Stimulated activated CD8-positive, alpha-beta memory T cell treated with anti-CD3 and anti-CD28 coated beads, Interleukin-12 subunit alpha, Interleukin-12 subunit beta, amount 100 ng/mL, for 1 hour (primary cell): ENCODE measurements around the gene EFNB2.

ENCODE experiments used
- DNase-seq: peaks from one replicate; pipeline ENCODE4 v3.0.0-alpha.2; 2020; ENCODE audit warnings: low read depth

Gene EFNB2

DNA sequence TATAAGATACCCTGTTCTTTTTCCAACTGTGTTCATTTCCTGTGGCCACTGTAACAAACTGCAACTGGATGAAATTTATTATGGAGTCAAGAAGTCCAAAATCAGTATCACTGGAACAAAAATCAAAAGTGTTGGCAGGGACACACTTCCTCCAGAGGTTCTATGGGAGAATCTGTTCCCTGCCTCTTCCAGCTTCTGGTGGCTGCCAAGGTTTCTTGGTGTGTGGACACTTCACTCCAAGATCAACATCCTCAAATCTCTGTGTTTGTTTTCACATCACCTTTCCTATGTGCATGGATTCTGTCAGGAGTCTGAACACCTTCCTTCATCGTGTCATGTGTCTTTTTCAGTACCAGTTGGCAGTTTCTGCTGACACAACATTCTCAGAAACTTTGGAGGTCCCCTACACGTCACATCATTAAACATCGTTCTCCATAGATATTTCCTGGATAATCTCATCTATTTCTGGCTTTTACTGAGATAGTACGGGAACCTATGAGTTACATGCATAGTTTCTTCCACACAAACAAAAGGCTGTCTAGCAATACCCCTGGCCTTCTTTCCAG lies 15.2 kb upstream of the EFNB2 start:
- DNase-seq = no peak

GRCh38 chr13:106548064-106548696 lies 12.7 kb upstream of the EFNB2 start:
- DNase-seq = no peak

DNA sequence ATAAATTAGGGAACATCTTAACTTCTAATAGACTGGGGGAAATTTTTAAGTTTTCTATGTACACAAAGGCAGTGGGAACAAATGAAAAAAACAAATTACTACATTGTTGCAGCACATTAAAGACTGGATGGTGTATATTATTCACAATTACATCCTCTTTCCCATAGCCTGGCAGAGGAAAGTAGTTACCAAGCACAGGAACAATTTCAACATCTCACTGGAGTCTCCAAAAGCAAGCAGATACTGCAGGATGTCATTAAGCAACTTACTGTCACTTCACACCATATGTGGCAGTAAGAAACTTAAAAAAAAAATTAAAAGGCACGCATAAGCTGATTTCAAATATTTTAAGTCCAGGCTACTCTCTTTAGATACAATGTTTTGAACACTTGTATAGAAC lies 6.4 kb upstream of the EFNB2 start:
- DNase-seq = no peak

- no peak for DNase-seq
Measured at GRCh38 chr13:106540613-106541012, 5.2 kb upstream of the EFNB2 start.

DNA sequence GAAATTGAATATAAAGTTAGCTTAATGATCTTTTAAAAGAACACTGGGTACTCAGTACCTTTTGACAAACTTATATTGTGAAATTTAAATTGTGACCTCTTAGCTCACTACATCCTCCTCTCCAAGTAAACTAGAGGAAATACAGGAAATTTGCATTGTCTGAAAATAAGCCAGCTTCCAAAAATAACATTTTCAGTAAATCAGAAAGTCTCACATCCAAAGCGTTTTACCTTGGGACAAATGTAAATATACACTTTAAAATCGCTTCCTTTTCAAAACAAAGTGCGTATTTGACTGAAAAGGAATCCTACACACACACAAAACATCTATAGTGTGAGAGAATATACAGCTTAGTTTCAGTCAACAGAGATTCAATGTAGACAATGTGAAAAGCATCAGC lies 2.1 kb upstream of the EFNB2 start:
- DNase-seq = no peak

DNA sequence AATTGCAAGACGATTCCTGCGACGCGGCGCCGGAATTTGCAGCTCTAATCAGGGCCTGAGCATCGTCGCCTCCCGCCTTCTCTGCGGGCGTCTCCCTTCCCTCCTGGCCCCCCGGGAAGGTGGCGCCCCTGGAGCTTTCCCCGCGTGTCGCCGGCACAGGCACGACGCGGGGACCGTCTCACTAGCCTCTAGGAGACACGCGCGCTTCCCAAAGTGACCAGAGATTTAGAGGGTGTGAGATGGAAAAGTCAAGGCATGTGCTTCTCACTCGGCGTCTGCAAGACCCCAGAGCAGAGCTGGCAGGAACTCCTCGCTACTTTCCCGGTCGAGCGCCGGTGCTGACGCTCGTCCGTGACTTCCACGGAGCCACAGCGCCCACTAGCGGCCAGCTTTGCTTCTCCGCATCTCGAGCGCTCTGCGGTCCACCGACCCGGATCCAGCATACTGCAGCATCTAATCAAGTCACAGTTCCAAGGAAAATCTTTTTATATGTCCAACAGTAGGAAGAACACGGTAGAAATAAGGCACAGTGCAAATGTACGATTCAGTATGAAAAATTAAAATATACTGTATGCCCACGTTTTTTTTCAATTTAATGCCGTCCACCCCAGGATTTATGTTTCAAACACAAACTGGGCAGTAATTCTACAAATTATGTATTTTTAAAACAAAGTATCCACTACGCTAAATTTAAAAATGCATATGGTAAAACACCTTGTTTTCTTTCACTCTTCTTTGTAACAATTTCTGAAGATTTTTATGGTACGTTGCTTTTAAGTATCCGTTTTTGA lies 977 bp upstream of the EFNB2 start:
- peak; percentile 91 for DNase-seq

GRCh38 chr13:106534639-106535551 lies 567 bp downstream of the EFNB2 start:
- DNase-seq = no peak

DNA sequence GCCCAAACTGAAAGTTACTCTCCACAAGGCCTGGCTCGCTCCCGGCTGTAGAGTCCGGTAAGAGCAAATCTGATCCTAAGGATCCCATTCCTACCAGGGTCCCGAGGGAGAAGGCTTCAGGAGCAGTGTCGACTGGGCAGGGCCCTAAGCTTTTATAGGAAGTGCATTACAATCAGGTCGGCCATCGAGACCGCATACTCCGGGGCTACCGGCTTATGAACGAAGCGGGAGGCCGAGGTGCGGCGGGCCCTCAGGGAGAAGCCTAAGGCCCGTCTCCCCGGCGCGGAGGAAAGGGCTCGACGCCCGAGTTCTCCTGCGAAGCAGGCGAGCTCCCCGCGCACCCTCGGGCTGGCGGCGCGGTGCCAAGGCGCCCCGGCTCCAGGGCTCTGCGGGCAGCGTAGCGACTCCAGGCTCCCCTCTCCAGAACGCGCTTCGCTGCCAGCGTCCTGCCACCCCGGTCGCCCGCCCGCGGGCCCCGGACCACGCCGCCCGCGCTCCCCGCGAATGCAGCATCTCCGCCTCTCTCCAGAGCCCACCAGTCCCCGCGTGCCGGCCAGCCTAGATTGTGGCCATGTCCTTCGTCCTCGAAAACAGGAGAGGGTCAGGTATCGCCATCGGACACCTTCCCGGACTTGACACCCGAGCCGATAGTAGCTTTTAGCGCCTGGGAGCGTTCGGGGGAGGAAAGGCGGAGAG lies 1.4 kb downstream of the EFNB2 start:
- no peak for DNase-seq

DNA sequence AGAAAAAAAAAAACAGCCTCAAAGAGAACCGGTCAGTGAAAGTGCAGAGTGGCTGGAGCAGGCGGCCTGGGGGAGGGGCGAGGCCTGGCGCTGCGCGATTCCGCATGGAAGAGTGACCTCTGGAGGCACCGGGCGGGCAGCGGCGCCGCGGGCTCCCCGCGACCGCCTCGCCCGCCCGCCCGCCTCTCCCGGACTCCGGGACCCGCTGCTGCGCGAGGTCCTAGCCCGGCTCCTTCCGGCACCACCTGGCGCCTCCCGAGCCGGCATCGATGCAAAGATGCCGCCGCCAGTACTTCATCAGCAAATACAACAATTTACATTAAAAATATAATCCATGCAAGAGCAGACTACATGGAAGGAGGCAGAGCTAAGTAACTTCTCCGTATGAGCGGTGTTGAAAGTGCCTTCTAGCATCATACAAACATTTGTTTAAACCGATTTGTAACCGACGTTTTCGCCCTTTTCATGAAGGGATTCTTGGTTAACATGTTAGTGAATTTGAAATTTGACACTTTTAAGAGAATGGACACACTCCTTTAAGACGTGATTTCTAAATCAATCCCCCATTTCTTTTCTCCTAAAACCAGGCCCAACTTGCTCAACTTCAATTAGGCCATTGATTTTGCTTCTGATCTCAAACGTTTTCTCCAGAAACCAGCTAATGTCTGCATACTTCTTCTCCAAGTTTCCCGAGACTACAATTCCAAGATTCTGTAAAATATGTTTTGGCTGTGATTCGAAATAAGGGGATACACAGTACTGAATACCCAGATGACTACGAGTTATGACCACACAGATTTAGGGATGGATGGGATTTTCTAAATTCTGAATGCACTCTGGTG lies 2.1 kb downstream of the EFNB2 start:
- DNase-seq = no peak

DNA sequence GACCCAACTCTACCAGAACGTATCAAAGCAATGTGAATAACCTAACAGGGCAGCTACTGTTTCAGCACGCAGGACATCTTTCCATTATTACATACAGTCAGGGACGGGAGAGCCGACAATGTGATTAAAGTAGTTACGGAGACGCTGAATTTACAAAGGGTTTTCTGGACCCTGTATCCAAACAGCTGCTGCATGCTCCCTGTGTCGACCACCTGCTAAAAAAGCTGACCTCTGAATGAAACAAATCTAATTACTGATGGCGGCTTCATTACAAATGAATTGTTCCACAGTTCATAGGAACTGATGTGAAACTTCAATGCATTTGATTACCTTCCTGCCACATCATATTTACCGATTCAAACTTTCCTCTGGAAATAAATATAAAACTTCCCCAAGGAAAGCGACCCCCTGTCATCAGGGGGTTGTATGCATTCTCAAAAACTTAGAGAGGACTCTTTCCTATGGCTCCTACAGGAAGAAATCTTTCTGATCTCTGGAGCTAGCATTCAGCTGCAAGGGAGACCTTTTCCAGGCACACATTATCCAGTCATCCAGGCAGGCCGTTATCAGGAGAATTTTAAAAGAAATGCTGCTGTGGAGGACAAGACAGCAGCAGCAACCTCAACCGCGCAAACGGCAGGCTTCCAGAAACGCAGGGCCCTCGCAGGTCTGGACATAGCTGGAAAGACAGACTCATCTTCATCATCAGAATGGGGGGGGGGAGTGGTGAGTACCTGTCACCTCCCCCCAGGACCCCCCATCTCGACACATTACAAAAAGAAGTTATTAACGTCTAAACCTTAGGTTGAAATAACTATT lies 3.1 kb downstream of the EFNB2 start:
- no peak for DNase-seq

DNA sequence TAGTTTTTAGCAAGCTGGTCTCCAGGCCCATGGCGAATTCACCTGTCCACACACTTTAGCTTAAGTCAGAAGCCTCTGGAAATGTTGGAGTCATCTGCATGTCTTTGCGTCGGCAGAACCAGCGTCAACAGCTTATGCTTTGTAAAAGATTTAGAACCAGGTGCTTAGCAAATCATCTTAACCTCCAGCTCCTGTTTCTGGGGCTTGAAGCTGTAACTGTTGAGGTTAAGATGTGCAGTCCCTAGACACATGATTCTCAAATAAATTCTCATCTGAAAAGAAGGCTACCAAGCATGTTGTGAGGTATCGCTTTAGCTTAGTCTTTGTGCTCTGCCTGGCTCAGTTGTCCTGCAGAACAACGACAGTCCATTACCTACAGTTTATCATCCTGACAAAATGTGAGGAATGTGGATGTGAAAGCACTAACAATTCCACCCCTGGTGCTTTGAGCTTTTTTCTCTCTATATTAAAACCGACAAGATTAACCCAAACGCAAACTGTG lies 4.4 kb downstream of the EFNB2 start:
- no peak for DNase-seq

- no peak for DNase-seq
Measured at GRCh38 chr13:106530171-106530851, 5.2 kb downstream of the EFNB2 start.

GRCh38 chr13:106529415-106530170 lies 5.9 kb downstream of the EFNB2 start:
- no peak for DNase-seq

GRCh38 chr13:106528718-106529414 lies 6.6 kb downstream of the EFNB2 start:
- no peak for DNase-seq

GRCh38 chr13:106527826-106528225 lies 7.6 kb downstream of the EFNB2 start:
- no peak for DNase-seq

- DNase-seq = no peak
Measured at GRCh38 chr13:106527445-106527801, 8.0 kb downstream of the EFNB2 start.

- DNase-seq = no peak
Measured at GRCh38 chr13:106526738-106527444, 8.6 kb downstream of the EFNB2 start.
